ENCODE data around the gene MEPCE. TPM values are rescaled to one million over a fixed set of nuclear protein-coding genes. Genes with fewer than 3 reads are reported as not detected.
"Not testable (repeated sequence)": the region's sequence is repeated elsewhere in the genome, so short reads cannot be mapped to it uniquely, and the experiment has no call there.

Gene MEPCE
- total RNA-seq = 10 to 100 TPM; 15.8 to 30.3 (median 21.5) TPM
- polyA plus RNA-seq = 10 to 100 TPM; 14.6 to 24.5 TPM
- long read RNA-seq, donor 1, transcript MEPCE-201 (4 exons, 3,030 nt) = major isoform, 18 of 24 reads
- long read RNA-seq, donor 1, partial matches to known transcripts = 5 of 24 reads
- long read RNA-seq, donor 1, other reads (novel, unspliced or antisense) = 1 of 24 reads
- long read RNA-seq, donor 2, transcript MEPCE-201 (4 exons, 3,030 nt) = major isoform, 5 of 6 reads
- long read RNA-seq, donor 2, partial matches to known transcripts = 0 of 6 reads
- long read RNA-seq, donor 2, other reads (novel, unspliced or antisense) = 1 of 6 reads
- long read RNA-seq, donor 3, transcript MEPCE-201 (4 exons, 3,030 nt) = major isoform, 16 of 17 reads
- long read RNA-seq, donor 3, partial matches to known transcripts = 1 of 17 reads
- long read RNA-seq, donor 3, other reads (novel, unspliced or antisense) = 0 of 17 reads

GRCh38 chr7:100429637-100430492 lies at the start of gene MEPCE:
Gene MEPCE (plus strand): TSS chr7:100429831. CDS start chr7:100430019, 188 bp downstream.
- Histone ChIP-seq H3K4me1 (peaks cover 0 to 52% (median 34%) of the 10 kb centered on the region in 12 donors), H3K27me3 (no peaks in the 10 kb centered on the region), H3K27ac (peak within 1 kb of the TSS; percentile 96 to 100 (median 99)), H3K36me3 (peaks cover 0 to 35% (median 22%) of the 10 kb centered on the region in 9 donors), H3K4me3 (peak within 1 kb of the TSS; percentile 66 to 99 (median 90)), H3K9me3 (no peaks in the 10 kb centered on the region)
- no peak for TF ChIP-seq POLR2A (IDR thresholded peaks at IDR 0.05)
- TF ChIP-seq CTCF (IDR thresholded peaks at IDR 0.05) = peak in 2 of 12 donors; percentile 2 to 5
- intact Hi-C loops (cut with DNase I) = no loop called here
- WGBS, 4 donors = 0 to 1% (median 0%) methylated on average over 28 to 95 of the region's 95 CpGs
- peak; percentile 96 to 98 (median 98) for DNase-seq
- ATAC-seq = peak; percentile 63 to 78 (median 74)

- Histone ChIP-seq H3K4me3 (no peak overlapping the region), H3K27ac (peak overlapping the region in 5 of 12 donors; percentile 24 to 92 (median 52)), H3K4me1 (peaks cover 0 to 83% (median 0%) of the 10 kb centered on the region in 12 donors), H3K36me3 (peaks cover 0 to 3% (median 0%) of the 10 kb centered on the region in 9 donors), H3K27me3 (no peaks in the 10 kb centered on the region), H3K9me3 (no peaks in the 10 kb centered on the region)
- DNase-seq (no peak), ATAC-seq (peak in 1 of 4 donors; percentile 53)
- 78 to 89% (median 83%) methylated on average over 4 of the region's 4 CpGs for WGBS, 4 donors
- intact Hi-C loops (cut with DNase I) = no loop called here
- TF ChIP-seq CTCF (IDR thresholded peaks at IDR 0.05) = no peak
These were observed 49.4 kb upstream of the MEPCE start for GRCh38 chr7:100380196-100380595.

GRCh38 chr7:100381531-100382233 lies 47.9 kb upstream of the MEPCE start:
- peak overlapping the region in 1 of 12 donors; percentile 16 for H3K4me3 ChIP-seq
- H3K4me1 ChIP-seq = peaks cover 0 to 77% (median 0%) of the 10 kb centered on the region in 12 donors
- DNase-seq; H3K9me3 ChIP-seq; H3K27me3 ChIP-seq; ATAC-seq; intact Hi-C loops (cut with DNase I); H3K36me3 ChIP-seq: not testable (repeated sequence)
- WGBS, 4 donors = 75 to 90% (median 81%) methylated on average over 36 to 49 of the region's 49 CpGs
- peak overlapping the region in 1 of 12 donors; percentile 83 for H3K27ac ChIP-seq

- H3K4me3 ChIP-seq; H3K27me3 ChIP-seq; H3K9me3 ChIP-seq; DNase-seq; intact Hi-C loops (cut with DNase I); H3K36me3 ChIP-seq; ATAC-seq: not testable (repeated sequence)
- Histone ChIP-seq H3K4me1 (peaks cover 0 to 79% (median 0%) of the 10 kb centered on the region in 12 donors), H3K27ac (peak overlapping the region in 2 of 12 donors; percentile 35 to 83)
- WGBS, 4 donors = 82 to 90% (median 87%) methylated on average over 8 of the region's 8 CpGs
These were observed 47.3 kb upstream of the MEPCE start for GRCh38 chr7:100382234-100382853.
